ENCODE measurements around the gene ANO4. TPM values are rescaled to one million over a fixed set of nuclear protein-coding genes. Genes with fewer than 3 reads are reported as not detected.

Gene ANO4
- polyA plus RNA-seq, 1 donor = 3.4 TPM

DNA sequence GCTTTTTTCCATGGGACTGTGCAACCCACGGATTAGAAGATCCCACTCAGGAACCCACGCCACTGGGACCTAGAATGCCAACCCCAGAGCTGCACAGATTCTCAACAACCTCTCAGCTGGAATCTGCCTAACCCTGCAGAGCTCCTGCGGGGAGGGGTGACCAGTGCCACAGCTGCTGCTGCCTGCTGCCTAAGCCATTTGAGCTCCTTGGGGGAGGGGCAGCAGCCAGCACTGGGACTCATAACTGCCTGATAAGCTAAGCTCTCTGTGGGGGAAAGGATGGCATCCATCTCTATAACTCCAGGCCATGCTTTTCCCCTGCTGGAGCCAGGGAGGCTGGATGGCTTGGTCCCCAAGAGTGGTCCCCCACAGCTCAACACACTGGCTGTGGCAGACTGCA, 232.6 kb downstream of the ANO4 start:
- WGBS (ENCODE audit: insufficient coverage, low lambda C conversion rate) = no CpG with 5 or more reads among the region's 3 CpGs

DNA sequence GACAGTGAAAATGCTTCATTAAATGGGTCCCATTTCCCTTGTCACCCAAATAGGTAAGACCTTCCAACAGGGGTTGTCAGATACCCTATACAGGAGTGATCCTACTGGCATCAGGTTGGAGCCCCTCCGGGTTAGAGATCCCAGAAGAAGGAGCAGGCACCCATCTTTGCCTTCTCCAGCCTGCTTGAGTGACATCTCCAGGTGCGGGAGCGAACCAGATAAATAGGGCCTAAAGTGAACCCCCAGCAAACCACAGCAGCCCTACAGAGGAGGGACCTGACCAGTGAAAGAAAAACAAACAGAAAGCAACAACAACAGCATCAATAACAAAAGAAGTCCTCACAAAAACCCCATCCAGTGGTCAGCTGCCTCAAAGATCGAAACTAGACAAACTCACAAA, 233.2 kb downstream of the ANO4 start:
- Histone ChIP-seq H3K4me3 (ENCODE audit: low read length) (no peak overlapping the region), H3K36me3 (ENCODE audit: control insufficient read depth, insufficient read depth, low read length) (no peaks in the 10 kb centered on the region), H3K27ac (ENCODE audit: low read length) (no peak overlapping the region), H3K4me1 (ENCODE audit: control insufficient read depth, insufficient read depth, low read length) (no peaks in the 10 kb centered on the region), H3K9me3 (ENCODE audit: control insufficient read depth, low read depth, low read length) (no peaks in the 10 kb centered on the region), H3K27me3 (ENCODE audit: control insufficient read depth, insufficient read depth, low read length) (no peaks in the 10 kb centered on the region)
- no peak for DNase-seq
- 100% methylated on average over 1 of the region's 4 CpGs for WGBS (ENCODE audit: insufficient coverage, low lambda C conversion rate)

More for the DNA sequence above, 232.6 kb downstream of the ANO4 start:
- H3K36me3 ChIP-seq (ENCODE audit: control insufficient read depth, insufficient read depth, low read length) = no peaks in the 10 kb centered on the region
- no peaks in the 10 kb centered on the region for H3K4me1 ChIP-seq (ENCODE audit: control insufficient read depth, insufficient read depth, low read length)
- H3K27ac ChIP-seq (ENCODE audit: low read length) = no peak overlapping the region
- no peak overlapping the region for H3K4me3 ChIP-seq (ENCODE audit: low read length)
- no peak for DNase-seq
- no peaks in the 10 kb centered on the region for H3K27me3 ChIP-seq (ENCODE audit: control insufficient read depth, insufficient read depth, low read length)
- no peaks in the 10 kb centered on the region for H3K9me3 ChIP-seq (ENCODE audit: control insufficient read depth, low read depth, low read length)

DNA sequence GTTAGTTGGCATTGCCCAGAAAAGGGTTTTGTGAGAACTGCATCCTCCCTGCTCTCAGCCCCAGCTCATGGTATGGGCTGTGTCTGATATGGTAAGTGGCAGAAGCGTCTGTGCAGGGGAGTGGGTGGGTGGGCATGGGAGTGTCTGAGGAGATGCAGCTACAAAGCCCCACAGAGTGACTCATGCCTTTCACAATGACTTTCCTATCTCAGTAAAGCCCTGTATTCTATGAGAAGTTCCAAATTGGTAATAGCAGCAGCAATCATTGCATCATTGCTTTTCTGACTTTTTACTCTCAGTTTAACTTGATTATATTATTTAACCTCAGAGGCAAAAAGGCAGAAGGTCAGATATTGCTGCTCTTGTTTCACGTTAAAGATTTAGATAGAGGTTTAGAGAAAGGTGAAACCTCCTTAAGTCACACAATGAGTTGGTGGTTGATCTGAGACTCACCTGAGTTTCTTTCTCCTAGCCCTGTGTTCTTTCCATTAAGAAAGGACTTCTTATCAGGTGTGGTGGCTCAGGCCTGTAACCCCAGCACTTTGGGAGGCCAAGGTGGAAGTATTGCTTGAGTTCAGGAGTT, 243.8 kb downstream of the ANO4 start:
- H3K4me3 ChIP-seq (ENCODE audit: low read length) = no peak overlapping the region
- peak in 1 of 2 donors; percentile 17 for DNase-seq
- H3K4me1 ChIP-seq (ENCODE audit: control insufficient read depth, insufficient read depth, low read length) = peaks cover 22% of the 10 kb centered on the region
- no peak overlapping the region for H3K27ac ChIP-seq (ENCODE audit: low read length)
- no peaks in the 10 kb centered on the region for H3K27me3 ChIP-seq (ENCODE audit: control insufficient read depth, insufficient read depth, low read length)
- no CpG with 5 or more reads among the region's 2 CpGs for WGBS (ENCODE audit: insufficient coverage, low lambda C conversion rate)
- no peaks in the 10 kb centered on the region for H3K36me3 ChIP-seq (ENCODE audit: control insufficient read depth, insufficient read depth, low read length)
- H3K9me3 ChIP-seq (ENCODE audit: control insufficient read depth, low read depth, low read length) = no peaks in the 10 kb centered on the region

DNA sequence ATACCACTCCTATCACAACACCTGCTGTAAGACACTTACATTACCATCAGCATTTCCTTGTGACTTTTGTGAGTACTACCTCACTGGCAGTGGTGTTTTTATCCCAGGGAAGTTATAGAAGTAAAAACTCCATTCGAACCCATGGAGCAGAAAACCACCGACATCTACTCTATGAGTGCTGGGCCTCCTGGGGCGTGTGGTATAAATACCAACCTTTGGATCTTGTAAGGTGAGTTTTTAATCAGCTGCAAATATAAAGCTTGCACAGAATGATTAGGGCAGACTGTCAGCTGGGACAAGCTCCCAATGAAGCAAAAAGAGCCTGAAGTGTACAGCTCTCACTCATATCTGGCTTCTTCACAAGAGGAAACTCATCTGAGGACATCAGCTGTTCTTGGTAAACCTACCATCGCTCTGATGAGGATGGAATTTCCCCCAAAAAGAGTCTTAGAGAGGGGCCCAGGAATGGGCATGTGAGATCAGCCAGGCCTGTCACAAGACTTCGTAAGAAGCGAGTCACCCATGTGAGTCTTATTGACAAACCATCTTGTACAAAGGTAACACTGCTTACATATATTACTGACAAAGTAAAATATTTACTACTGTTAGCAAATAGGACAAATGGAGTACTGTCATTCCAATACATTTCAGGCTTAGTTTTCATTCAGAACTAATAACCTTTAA, 245.4 kb downstream of the ANO4 start:
- Histone ChIP-seq H3K4me1 (ENCODE audit: control insufficient read depth, insufficient read depth, low read length) (peaks cover 26% of the 10 kb centered on the region), H3K27me3 (ENCODE audit: control insufficient read depth, insufficient read depth, low read length) (no peaks in the 10 kb centered on the region), H3K36me3 (ENCODE audit: control insufficient read depth, insufficient read depth, low read length) (no peaks in the 10 kb centered on the region), H3K4me3 (ENCODE audit: low read length) (no peak overlapping the region), H3K9me3 (ENCODE audit: control insufficient read depth, low read depth, low read length) (no peaks in the 10 kb centered on the region), H3K27ac (ENCODE audit: low read length) (peak overlapping the region; percentile 96)
- DNase-seq = peak; percentile 72 to 88
- WGBS (ENCODE audit: insufficient coverage, low lambda C conversion rate) = 40% methylated on average over 1 of the region's 6 CpGs

DNA sequence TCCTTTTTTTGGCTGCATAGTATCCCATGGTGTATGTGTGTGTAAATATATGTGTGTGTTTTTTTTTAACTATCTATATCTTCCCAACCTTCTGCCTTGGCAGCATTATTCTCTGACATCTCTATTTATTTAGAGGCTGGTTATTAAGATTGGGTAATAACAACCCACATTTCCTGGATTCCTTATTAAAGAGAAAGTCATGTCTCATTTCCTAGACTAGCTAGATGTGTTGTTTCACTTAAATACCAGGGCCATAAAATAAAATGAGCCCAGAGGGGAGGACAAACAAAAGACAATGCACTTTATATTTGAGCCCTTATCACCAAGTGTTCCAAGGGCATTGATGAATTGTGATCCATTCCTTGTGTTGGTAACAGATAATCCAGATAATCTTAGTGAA, 246.4 kb downstream of the ANO4 start:
- Histone ChIP-seq H3K27me3 (ENCODE audit: control insufficient read depth, insufficient read depth, low read length) (no peaks in the 10 kb centered on the region), H3K27ac (ENCODE audit: low read length) (peak overlapping the region; percentile 96), H3K9me3 (ENCODE audit: control insufficient read depth, low read depth, low read length) (no peaks in the 10 kb centered on the region), H3K4me1 (ENCODE audit: control insufficient read depth, insufficient read depth, low read length) (peaks cover 34% of the 10 kb centered on the region), H3K4me3 (ENCODE audit: low read length) (no peak overlapping the region), H3K36me3 (ENCODE audit: control insufficient read depth, insufficient read depth, low read length) (no peaks in the 10 kb centered on the region)
- peak in 1 of 2 donors; percentile 50 for DNase-seq

DNA sequence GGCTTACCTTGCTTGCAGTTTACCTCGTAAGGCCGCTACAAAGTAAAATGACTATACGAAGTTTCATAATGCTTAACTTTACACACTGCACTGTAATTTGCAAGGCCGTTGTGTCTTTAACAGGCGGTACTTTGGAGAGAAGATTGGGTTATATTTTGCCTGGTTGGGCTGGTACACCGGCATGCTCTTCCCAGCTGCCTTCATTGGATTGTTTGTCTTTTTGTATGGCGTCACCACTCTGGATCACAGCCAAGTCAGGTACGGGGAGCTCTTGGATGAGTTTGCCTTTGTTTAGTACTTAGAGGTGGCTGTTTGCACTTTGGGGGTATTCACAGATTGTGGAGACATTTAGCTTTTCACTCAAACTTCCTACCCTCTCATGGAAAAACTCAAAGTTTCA, 247.6 kb downstream of the ANO4 start:
- Histone ChIP-seq H3K9me3 (ENCODE audit: control insufficient read depth, low read depth, low read length) (no peaks in the 10 kb centered on the region), H3K27ac (ENCODE audit: low read length) (peak overlapping the region; percentile 96), H3K4me3 (ENCODE audit: low read length) (no peak overlapping the region), H3K27me3 (ENCODE audit: control insufficient read depth, insufficient read depth, low read length) (no peaks in the 10 kb centered on the region), H3K4me1 (ENCODE audit: control insufficient read depth, insufficient read depth, low read length) (peaks cover 38% of the 10 kb centered on the region), H3K36me3 (ENCODE audit: control insufficient read depth, insufficient read depth, low read length) (no peaks in the 10 kb centered on the region)
- WGBS (ENCODE audit: insufficient coverage, low lambda C conversion rate) = 47% methylated on average over 3 of the region's 8 CpGs
- no peak for DNase-seq

DNA sequence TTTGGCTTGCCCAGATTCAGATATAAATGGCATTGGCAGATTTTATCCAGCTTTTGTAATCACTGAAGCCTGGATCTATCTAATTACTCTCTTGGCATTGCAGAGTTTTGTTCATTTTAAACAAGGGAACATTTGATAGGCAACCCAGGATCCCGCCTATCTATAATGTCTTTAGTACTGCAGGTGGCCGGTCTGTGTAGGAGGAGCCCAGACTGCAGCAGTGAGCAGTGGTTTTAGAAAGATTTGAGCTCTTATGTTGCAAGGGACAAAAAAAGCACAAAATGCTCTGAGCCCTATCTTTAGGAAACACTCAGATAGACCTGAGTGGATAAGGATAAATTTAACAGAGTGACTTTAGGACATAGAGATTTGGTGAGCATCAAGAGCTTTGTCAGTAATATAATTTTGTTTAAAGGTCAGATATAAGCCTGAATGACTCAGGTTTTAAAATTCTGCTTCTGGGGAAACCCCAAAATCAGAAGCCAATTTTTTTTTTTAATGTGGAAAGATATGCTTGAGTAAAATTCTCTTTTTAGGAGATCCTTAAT, 250.0 kb downstream of the ANO4 start:
- no peaks in the 10 kb centered on the region for H3K9me3 ChIP-seq (ENCODE audit: control insufficient read depth, low read depth, low read length)
- no peak overlapping the region for H3K27ac ChIP-seq (ENCODE audit: low read length)
- peaks cover 32% of the 10 kb centered on the region for H3K4me1 ChIP-seq (ENCODE audit: control insufficient read depth, insufficient read depth, low read length)
- H3K27me3 ChIP-seq (ENCODE audit: control insufficient read depth, insufficient read depth, low read length) = no peaks in the 10 kb centered on the region
- no peak overlapping the region for H3K4me3 ChIP-seq (ENCODE audit: low read length)
- no peaks in the 10 kb centered on the region for H3K36me3 ChIP-seq (ENCODE audit: control insufficient read depth, insufficient read depth, low read length)
- WGBS (ENCODE audit: insufficient coverage, low lambda C conversion rate) = no CpG with 5 or more reads among the region's 2 CpGs
- DNase-seq = no peak

DNA sequence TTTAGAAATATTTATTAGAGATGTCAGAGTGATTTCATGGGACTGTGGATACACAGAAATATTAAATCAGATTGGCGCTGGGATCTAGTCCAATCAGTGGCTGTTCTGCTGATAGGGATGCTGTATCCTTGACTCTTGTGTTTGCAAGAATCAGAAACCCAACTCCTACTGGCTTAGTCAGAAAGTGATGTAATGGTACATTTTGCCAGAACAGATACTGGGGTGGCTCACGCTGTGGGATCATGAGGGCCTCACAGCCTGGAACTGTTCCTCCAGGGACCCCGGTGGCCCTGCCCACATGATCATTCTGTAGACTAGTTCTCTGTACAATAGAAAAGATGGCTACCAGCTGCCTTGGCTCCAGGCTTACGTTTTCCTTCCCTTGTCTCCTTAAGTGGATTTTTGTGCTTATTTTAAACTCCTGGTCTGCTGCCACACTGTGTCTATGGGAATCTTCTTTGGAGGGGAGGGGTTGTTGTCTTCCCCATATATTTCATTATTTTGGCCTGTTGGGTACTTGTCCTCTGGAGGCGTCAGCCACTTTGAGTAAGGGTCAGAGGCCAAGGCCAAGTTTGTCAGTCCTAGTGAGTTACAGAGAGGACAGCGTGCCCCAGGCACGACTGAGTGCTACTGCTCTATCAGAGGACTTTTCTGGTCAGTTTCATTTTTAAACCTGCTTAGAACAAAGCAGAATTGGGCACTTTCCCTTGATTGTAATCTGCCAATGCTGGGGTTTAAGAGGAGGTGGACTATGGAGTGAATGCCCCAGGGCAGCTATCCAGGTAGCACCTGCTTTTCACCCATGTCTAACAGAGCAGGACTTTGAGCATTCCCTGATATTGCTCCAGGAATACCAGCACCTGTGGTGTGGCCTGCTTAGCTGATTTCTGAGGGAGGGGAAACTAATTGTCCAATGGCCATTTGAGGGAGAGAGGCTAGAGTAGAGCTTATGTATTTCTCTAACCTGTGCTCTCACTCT, 251.2 kb downstream of the ANO4 start:
- Histone ChIP-seq H3K27me3 (ENCODE audit: control insufficient read depth, insufficient read depth, low read length) (no peaks in the 10 kb centered on the region), H3K36me3 (ENCODE audit: control insufficient read depth, insufficient read depth, low read length) (no peaks in the 10 kb centered on the region), H3K27ac (ENCODE audit: low read length) (peak overlapping the region; percentile 39), H3K4me3 (ENCODE audit: low read length) (no peak overlapping the region), H3K9me3 (ENCODE audit: control insufficient read depth, low read depth, low read length) (no peaks in the 10 kb centered on the region), H3K4me1 (ENCODE audit: control insufficient read depth, insufficient read depth, low read length) (peaks cover 27% of the 10 kb centered on the region)
- peak; percentile 57 to 76 for DNase-seq
- no CpG with 5 or more reads among the region's 7 CpGs for WGBS (ENCODE audit: insufficient coverage, low lambda C conversion rate)

DNA sequence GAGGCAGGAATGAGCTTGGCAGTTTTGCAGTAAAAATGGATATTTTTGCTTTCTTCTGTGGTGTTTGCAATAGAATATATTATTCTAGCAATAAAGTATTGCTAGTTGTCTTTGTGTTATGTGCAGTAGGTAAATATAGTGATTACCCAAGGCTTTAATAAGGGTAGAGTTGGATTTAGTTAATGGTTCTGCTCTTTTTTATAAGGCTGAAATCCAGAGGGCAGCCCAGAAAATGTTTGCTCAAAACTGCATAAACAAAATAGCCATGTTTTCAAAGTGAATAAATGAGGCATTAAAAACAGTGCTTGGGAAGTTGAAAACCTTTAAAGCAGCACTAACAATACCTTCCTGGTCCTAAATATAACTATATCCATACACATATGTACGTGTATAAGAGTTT, 253.1 kb downstream of the ANO4 start:
- Histone ChIP-seq H3K27ac (ENCODE audit: low read length) (no peak overlapping the region), H3K4me3 (ENCODE audit: low read length) (no peak overlapping the region), H3K9me3 (ENCODE audit: control insufficient read depth, low read depth, low read length) (no peaks in the 10 kb centered on the region), H3K36me3 (ENCODE audit: control insufficient read depth, insufficient read depth, low read length) (no peaks in the 10 kb centered on the region), H3K4me1 (ENCODE audit: control insufficient read depth, insufficient read depth, low read length) (peaks cover 27% of the 10 kb centered on the region), H3K27me3 (ENCODE audit: control insufficient read depth, insufficient read depth, low read length) (no peaks in the 10 kb centered on the region)
- no CpG with 5 or more reads among the region's 1 CpG for WGBS (ENCODE audit: insufficient coverage, low lambda C conversion rate)
- no peak for DNase-seq

DNA sequence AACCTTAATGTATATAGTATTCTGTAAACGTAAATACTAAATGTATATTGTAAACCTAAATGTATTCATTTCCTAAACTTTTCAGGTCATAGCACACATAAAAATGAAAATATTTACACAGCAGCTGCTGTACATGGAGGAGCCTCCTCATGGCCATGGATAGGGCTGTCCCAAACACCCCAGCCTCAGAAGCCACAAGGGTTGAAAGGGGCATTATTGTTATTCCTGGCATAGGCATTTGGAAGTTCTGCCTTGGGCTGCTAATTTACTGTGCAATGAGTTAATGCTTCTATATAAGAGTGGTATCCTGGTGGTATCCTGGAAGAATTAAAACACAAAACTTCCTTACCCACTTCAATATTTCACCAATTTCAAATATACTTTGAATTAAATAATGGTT, 256.1 kb downstream of the ANO4 start:
- no CpG with 5 or more reads among the region's 1 CpG for WGBS (ENCODE audit: insufficient coverage, low lambda C conversion rate)
- Histone ChIP-seq H3K9me3 (ENCODE audit: control insufficient read depth, low read depth, low read length) (peaks cover 6% of the 10 kb centered on the region), H3K4me1 (ENCODE audit: control insufficient read depth, insufficient read depth, low read length) (peaks cover 27% of the 10 kb centered on the region), H3K36me3 (ENCODE audit: control insufficient read depth, insufficient read depth, low read length) (no peaks in the 10 kb centered on the region), H3K4me3 (ENCODE audit: low read length) (no peak overlapping the region), H3K27me3 (ENCODE audit: control insufficient read depth, insufficient read depth, low read length) (no peaks in the 10 kb centered on the region), H3K27ac (ENCODE audit: low read length) (peak overlapping the region; percentile 94)
- no peak for DNase-seq

All from large intestine (tissue), 3 donors.